Liver (tissue), 9 donors: ENCODE data around the gene EPC1. TPM values are rescaled to one million over a fixed set of nuclear protein-coding genes. Genes with fewer than 3 reads are reported as not detected.
"Not testable (repeated sequence)": the region's sequence is repeated elsewhere in the genome, so short reads cannot be mapped to it uniquely, and the experiment has no call there.

ENCODE experiments used
- DNase-seq: peaks from one replicate; pipeline ENCODE4 v3.0.0-alpha.2; 2017; ENCODE audit warnings: low spot score
- H3K27ac ChIP-seq, 2 donors: one replicate each; pipeline ENCODE4 v1.7.0; 2013; ENCODE audit warnings: inconsistent platforms in 2 of 2, low read length in 2 of 2, control low read depth in 1 of 2, low read depth in 1 of 2, mild to moderate bottlenecking in 1 of 2
- H3K27me3 ChIP-seq, 4 donors: one replicate each; pipeline versions ENCODE4 v1.6.1 to v1.7.0; 2013; ENCODE audit warnings: low read length in 3 of 4, inconsistent platforms in 1 of 4, mild to moderate bottlenecking in 1 of 4, moderate library complexity in 1 of 4; ENCODE audit not compliant: control insufficient read depth in 4 of 4, insufficient read depth in 4 of 4
- H3K36me3 ChIP-seq, 4 donors: one replicate each; pipeline versions ENCODE4 v1.6.1 to v1.7.0; 2013; ENCODE audit warnings: low read length in 3 of 4, mild to moderate bottlenecking in 3 of 4, low read depth in 1 of 4, moderate library complexity in 1 of 4; ENCODE audit not compliant: control insufficient read depth in 4 of 4, insufficient read depth in 3 of 4
- H3K4me1 ChIP-seq, 4 donors: one replicate each; pipeline versions ENCODE4 v1.6.1 to v1.7.0; 2013; ENCODE audit warnings: low read length in 3 of 4, mild to moderate bottlenecking in 3 of 4, moderate library complexity in 1 of 4; ENCODE audit not compliant: control insufficient read depth in 4 of 4, insufficient read depth in 4 of 4
- H3K4me3 ChIP-seq, 3 donors: one replicate each; pipeline versions ENCODE4 v1.6.1 to v1.7.0; 2013; ENCODE audit warnings: low read length in 3 of 3, control low read depth in 1 of 3, low read depth in 1 of 3, mild to moderate bottlenecking in 1 of 3
- H3K9ac ChIP-seq, 2 donors: one replicate each; pipeline ENCODE4 v1.7.0; 2013; ENCODE audit warnings: low read length in 2 of 2, mild to moderate bottlenecking in 2 of 2, moderate library complexity in 2 of 2, control low read depth in 1 of 2, low read depth in 1 of 2
- H3K9me3 ChIP-seq, 4 donors: one replicate each; pipeline versions ENCODE4 v1.6.1 to v1.7.0; 2013; ENCODE audit warnings: low read length in 3 of 4; ENCODE audit not compliant: control insufficient read depth in 4 of 4
- CTCF ChIP-seq: fragments of 150-350 bp; IDR thresholded peaks from 2 replicates; pipeline ENCODE4 v1.5.1; 2017; ENCODE audit warnings: improper control_type of control experiment, low read depth, low read length; ENCODE audit not compliant: missing input control
- FOXA1 ChIP-seq: IDR thresholded peaks from 2 replicates; pipeline ENCODE4 v1.6.1; 2016; ENCODE audit warnings: antibody characterized with exemption
- FOXA2 ChIP-seq: IDR thresholded peaks from 2 replicates; pipeline ENCODE4 v1.6.1; 2016; ENCODE audit warnings: antibody characterized with exemption
- GABPA ChIP-seq, 2 donors: IDR thresholded peaks in 1 of 2; conservative IDR thresholded peaks in 1 of 2; 2 replicates each; pipeline ENCODE4 v1.6.1; 2016; ENCODE audit warnings: antibody characterized with exemption in 2 of 2, mild to moderate bottlenecking in 1 of 2, moderate library complexity in 1 of 2
- HNF4G ChIP-seq: IDR thresholded peaks from 2 replicates; pipeline ENCODE4 v1.6.1; 2016; ENCODE audit warnings: antibody characterized with exemption
- JUND ChIP-seq, 2 donors: IDR thresholded peaks; 2 replicates each; pipeline ENCODE4 v1.6.1; 2016; ENCODE audit warnings: antibody characterized with exemption in 2 of 2
- NR2F2 ChIP-seq: IDR thresholded peaks from 2 replicates; pipeline ENCODE4 v1.6.1; 2016; ENCODE audit warnings: antibody characterized with exemption
- RAD21 ChIP-seq, 2 donors: IDR thresholded peaks; 2 replicates each; pipeline ENCODE4 v1.6.1; 2016; ENCODE audit warnings: antibody characterized with exemption in 2 of 2, mild to moderate bottlenecking in 2 of 2
- REST ChIP-seq: IDR thresholded peaks from 2 replicates; pipeline ENCODE4 v1.6.1; 2016; ENCODE audit warnings: antibody characterized with exemption, mild to moderate bottlenecking
- RXRA ChIP-seq, 2 donors: IDR thresholded peaks; 2 replicates each; pipeline ENCODE4 v1.6.1; 2017 to 2018; ENCODE audit warnings: antibody characterized with exemption in 2 of 2, mild to moderate bottlenecking in 1 of 2
- SP1 ChIP-seq: IDR thresholded peaks from 2 replicates; pipeline ENCODE4 v1.6.1; 2018; ENCODE audit warnings: antibody characterized with exemption, mild to moderate bottlenecking
- TAF1 ChIP-seq: conservative IDR thresholded peaks from 2 replicates; pipeline ENCODE4 v1.6.1; 2016; ENCODE audit warnings: antibody characterized with exemption, mild to moderate bottlenecking
- YY1 ChIP-seq: IDR thresholded peaks from 2 replicates; pipeline ENCODE4 v1.6.1; 2016; ENCODE audit warnings: antibody characterized with exemption, mild to moderate bottlenecking
- ZBTB33 ChIP-seq: IDR thresholded peaks from 2 replicates; pipeline ENCODE4 v1.6.1; 2016; ENCODE audit warnings: antibody characterized with exemption
- WGBS: extraction: QIAGEN DNeasy Blood & Tissue Kit; methylation state at CpG from one replicate; pipeline ENCODE4 v1.1.7; 2013; 5-methylcytosine and 5-hydroxymethylcytosine counted together
- polyA plus RNA-seq, 2 donors: library from polyadenylated mRNA; stranded (reverse) in 1 of 2; unstranded in 1 of 2; fragments of 200-250 nt in 1 of 2; fragments of >200 nt in 1 of 2; fragmentation: Nextera tagmentation in 1 of 2; extraction: Ambion mirVana in 1 of 2; gene quantifications; one replicate each; pipeline versions ENCODE4 v1.2.1 to v1.2.3, GENCODE V29; 2013 to 2015
- total RNA-seq, 2 donors: library from RNA; depleted of rRNA; stranded (reverse); fragments of >200 nt; gene quantifications; one replicate each; pipeline ENCODE4 v1.2.3, GENCODE V29; 2014
- donor health status: healthy.
- donor health status: healthy.
- donor health status: healthy.
- donor health status: healthy.
- donor health status: healthy.

EPC1 gene
- total and polyA plus RNA-seq, 4 donors = 5.6 to 30.9 (median 16.0) TPM

GRCh38 chr10:32232378-32232777 is 114.6 kb downstream of the EPC1 start (continued):
- no peak for TF ChIP-seq ZBTB33
- no peak for TF ChIP-seq HNF4G
- no peak for TF ChIP-seq TAF1
- TF ChIP-seq YY1 = no peak
- no peak for TF ChIP-seq FOXA1
- no peak for TF ChIP-seq JUND (IDR thresholded peaks at IDR 0.05)
- no peak for TF ChIP-seq FOXA2

GRCh38 chr10:32229788-32230187 is 117.2 kb downstream of the EPC1 start:
- H3K4me1 ChIP-seq, DNase-seq, H3K36me3 ChIP-seq, H3K4me3 ChIP-seq, H3K27ac ChIP-seq, H3K27me3 ChIP-seq, H3K9ac ChIP-seq, H3K9me3 ChIP-seq: not testable (repeated sequence)
- WGBS = 95% methylated on average over 7 of the region's 7 CpGs

- TF ChIP-seq TAF1 (no peak), FOXA1 (no peak), FOXA2 (no peak), NR2F2 (no peak), SP1 (no peak), REST (no peak), CTCF (no peak), JUND (IDR thresholded peaks at IDR 0.05) (no peak), RAD21 (IDR thresholded peaks at IDR 0.05) (no peak), GABPA (IDR thresholded peaks at IDR 0.05 in 1 of 2, conservative IDR thresholded peaks at IDR 0.05 in 1 of 2) (no peak), RXRA (IDR thresholded peaks at IDR 0.05) (no peak), YY1 (no peak)
- DNase-seq = no peak
- no peaks in the 10 kb centered on the region for H3K36me3 ChIP-seq
- H3K9me3 ChIP-seq = no peaks in the 10 kb centered on the region
- H3K9ac ChIP-seq = no peak overlapping the region
- H3K4me1 ChIP-seq = no peaks in the 10 kb centered on the region
- no peak overlapping the region for H3K27ac ChIP-seq
- no peak overlapping the region for H3K4me3 ChIP-seq
- 56% methylated on average over 3 of the region's 3 CpGs for WGBS
- H3K27me3 ChIP-seq = peaks cover 0 to 2% (median 0%) of the 10 kb centered on the region in 4 donors
Measured at GRCh38 chr10:32229170-32229569, 117.8 kb downstream of the EPC1 start.
